Astrocyte of the spinal cord (primary cell): ENCODE data around the gene PTGS1.
"Not testable (repeated sequence)": the region's sequence is repeated elsewhere in the genome, so short reads cannot be mapped to it uniquely, and the experiment has no call there.

Source experiments
- DNase-seq: peaks from one replicate; pipeline ENCODE4 v3.0.0; 2011; ENCODE audit warnings: low read depth, low spot score
- H3K4me3 ChIP-seq: 2 replicates; pipeline ENCODE4 v1.5.1; 2011; ENCODE audit warnings: low read depth, mild to moderate bottlenecking, low read length, moderate library complexity
- in situ Hi-C: cut with HindIII; loops from 2 replicates; pipeline ENCODE4 v1.10.0; 2017; ENCODE audit warnings: low sequenced_read_pairs
- TF ChIP-seq, protein P1 (sequence below): IDR thresholded peaks from 2 replicates; pipeline ENCODE4 v1.5.1; 2012; ENCODE audit warnings: low read depth, mild to moderate bottlenecking, low read length, inconsistent platforms

PTGS1 gene

DNA sequence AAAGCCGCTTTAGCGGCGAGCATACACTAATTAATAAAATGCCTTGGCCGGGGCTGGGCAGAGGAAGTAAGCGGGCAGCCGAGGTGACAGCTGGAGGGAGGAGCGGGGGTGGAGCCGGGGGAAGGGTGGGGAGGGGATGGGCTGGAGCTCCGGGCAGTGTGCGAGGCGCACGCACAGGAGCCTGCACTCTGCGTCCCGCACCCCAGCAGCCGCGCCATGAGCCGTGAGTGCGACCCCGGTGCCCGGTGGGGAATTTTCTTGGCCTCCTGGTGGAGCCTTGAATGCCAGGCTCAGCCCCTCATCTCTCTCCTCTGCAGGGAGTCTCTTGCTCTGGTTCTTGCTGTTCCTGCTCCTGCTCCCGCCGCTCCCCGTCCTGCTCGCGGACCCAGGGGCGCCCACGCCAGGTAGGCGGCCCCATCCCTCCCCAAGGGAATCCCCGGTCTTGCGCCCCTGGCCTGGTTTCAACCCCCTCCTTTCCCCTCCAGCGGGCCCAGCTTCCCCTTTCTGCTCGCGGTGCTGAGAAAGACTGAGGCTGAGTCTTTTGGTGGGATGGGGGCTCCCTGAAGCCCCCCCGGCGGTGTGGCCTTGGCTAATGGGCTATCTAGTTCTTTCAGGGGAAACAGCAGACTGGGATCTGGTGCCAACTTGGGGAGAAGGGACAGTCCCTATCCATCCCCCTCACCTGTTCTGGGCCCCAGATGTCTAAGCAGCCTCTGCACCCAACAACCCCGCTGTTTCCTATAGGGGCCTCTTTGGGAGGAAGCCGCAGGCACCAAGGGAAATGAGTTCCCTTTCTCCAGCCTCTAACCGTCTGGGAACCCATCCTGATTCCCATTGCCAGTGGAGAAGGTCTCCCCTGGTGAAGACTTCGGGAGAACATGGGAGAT lies at the start of gene PTGS1:
TSS of gene PTGS1 (plus strand) at position 156 of the 887 bp plus-strand sequence. CDS start at position 217, 61 bp downstream.
- TF ChIP-seq, protein P1, sequence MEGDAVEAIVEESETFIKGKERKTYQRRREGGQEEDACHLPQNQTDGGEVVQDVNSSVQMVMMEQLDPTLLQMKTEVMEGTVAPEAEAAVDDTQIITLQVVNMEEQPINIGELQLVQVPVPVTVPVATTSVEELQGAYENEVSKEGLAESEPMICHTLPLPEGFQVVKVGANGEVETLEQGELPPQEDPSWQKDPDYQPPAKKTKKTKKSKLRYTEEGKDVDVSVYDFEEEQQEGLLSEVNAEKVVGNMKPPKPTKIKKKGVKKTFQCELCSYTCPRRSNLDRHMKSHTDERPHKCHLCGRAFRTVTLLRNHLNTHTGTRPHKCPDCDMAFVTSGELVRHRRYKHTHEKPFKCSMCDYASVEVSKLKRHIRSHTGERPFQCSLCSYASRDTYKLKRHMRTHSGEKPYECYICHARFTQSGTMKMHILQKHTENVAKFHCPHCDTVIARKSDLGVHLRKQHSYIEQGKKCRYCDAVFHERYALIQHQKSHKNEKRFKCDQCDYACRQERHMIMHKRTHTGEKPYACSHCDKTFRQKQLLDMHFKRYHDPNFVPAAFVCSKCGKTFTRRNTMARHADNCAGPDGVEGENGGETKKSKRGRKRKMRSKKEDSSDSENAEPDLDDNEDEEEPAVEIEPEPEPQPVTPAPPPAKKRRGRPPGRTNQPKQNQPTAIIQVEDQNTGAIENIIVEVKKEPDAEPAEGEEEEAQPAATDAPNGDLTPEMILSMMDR: no peak
- in situ Hi-C loops: no loop called here
- no peak within 1 kb of the TSS for H3K4me3 ChIP-seq
- DNase-seq: no peak

DNA sequence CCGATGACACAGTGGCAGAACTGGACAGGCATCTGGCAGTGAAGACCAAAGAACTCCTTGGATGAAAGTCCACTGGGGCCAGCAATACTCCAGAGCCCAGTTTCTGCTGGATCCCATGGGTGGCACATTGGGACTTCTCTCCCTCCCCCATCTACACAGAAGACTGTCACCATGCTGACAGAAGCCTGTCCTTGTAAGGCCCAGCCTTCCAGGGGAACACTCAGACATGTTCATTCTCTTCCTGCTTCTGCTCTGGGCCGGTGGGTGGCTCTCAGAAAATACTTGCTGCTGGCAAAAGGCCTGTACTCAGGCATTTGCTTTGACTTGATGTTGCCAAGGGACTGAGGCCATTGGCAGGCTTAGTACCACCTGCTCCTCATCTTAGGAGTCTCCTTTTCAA lies 48.3 kb upstream of the PTGS1 start:
- TF ChIP-seq, protein P1: no peak
- in situ Hi-C loops: no loop called here
- DNase-seq: no peak
- no peak overlapping the region for H3K4me3 ChIP-seq

DNA sequence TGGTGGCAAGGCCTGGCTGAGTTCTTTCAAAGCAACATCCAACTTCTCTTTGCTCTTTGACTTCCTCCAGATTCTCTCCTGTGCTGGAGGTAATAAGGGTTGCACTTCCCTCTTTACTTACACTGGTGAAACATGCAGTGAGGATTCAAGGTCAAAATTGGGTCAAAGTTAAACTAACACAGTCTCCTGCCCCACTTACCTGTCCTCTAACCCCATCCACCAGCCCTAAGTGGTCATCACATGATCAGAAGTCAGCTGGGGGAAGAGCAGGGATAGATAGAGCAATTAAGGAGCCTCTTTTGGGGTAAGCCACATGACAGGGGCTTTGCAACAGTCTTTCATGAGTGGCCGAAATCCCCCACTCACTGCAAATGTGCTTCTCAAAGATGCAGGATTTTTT lies 46.2 kb upstream of the PTGS1 start:
- in situ Hi-C loops: not testable (repeated sequence)

DNA sequence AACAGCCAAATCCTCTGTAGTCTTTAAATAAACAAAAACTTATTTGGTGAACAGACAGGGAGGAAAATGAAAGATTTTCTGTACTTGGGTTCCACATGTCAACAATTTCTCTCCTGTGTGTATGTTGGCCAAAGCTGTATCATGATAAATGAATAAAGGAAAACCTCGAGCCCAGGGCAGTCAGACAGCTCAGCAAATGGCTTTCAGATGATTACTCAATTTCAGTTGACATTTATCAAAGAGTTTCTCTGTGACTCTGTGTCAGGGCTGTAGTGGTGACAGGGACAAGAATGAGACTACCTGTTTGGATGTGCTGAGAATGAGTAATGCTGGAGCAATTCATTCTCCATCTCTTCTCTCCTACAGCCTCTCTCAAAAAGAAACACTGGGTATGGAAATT lies 45.7 kb upstream of the PTGS1 start:
- no peak overlapping the region for H3K4me3 ChIP-seq
- TF ChIP-seq, protein P1: no peak
- peak; percentile 5 for DNase-seq
- in situ Hi-C loops: no loop called here

More for the DNA sequence above, 46.2 kb upstream of the PTGS1 start:
- DNase-seq, H3K4me3 ChIP-seq: not testable (repeated sequence)

DNA sequence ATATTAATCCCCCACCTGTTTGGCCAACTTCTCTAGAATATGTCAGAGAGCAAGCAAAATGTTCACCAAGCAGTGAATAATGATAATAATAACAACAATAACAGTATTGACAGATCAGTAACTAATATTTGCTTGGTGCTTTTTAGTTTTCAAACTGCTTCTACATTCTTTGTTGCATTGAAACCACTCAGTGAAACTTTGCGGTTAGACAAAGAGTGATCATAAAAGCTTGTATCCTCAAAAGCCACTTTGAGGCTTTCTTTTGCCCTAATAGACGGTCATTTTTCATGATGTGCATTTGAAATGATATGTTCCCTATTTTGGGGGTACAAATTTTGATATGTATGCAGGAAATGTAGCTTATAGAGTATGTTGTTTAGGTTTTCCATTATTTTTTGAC lies 43.6 kb upstream of the PTGS1 start:
- DNase-seq: no peak
- no peak overlapping the region for H3K4me3 ChIP-seq
- in situ Hi-C loops: no loop called here
- TF ChIP-seq, protein P1: no peak

DNA sequence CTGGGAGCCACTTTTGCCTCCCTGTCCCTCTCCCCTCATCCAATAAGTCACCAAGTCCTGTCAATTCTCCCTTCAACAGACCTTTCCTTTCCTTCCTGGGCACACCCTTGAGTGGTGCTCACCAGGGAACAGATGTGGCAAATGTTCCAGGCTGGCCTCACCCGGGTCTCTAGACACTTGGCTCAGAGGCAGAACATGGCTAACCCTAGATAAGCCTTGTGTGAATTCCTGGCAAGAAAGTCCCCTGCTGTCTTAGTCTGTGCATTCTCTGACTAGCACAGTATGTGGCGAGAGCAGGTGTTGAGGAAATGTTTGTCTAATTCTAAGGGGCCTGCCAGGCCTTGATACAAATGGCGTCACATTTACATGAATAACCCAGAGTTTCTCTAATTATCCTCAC lies 41.2 kb upstream of the PTGS1 start:
- DNase-seq: no peak
- H3K4me3 ChIP-seq: no peak overlapping the region
- TF ChIP-seq, protein P1: no peak
- in situ Hi-C loops: no loop called here

DNA sequence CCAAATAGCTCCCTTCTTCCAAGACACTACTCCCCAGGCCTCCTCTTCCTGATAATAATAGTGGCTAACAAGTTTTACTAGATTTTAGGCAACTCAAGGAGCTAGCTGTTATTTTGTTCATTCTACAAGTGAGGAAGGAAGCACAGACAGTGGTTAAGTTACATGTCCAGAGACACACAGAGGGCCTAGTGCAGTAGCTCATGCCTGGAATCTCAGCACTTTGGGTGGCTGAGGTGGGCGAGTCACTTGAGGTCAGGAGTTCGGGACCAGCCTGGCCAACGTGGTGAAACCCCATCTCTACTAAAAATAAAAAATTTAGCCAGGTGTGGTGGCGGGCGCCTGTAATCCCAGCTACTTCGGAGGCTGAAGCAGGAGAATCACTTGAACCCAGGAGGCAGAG lies 40.4 kb upstream of the PTGS1 start:
- DNase-seq, in situ Hi-C loops, H3K4me3 ChIP-seq: not testable (repeated sequence)

DNA sequence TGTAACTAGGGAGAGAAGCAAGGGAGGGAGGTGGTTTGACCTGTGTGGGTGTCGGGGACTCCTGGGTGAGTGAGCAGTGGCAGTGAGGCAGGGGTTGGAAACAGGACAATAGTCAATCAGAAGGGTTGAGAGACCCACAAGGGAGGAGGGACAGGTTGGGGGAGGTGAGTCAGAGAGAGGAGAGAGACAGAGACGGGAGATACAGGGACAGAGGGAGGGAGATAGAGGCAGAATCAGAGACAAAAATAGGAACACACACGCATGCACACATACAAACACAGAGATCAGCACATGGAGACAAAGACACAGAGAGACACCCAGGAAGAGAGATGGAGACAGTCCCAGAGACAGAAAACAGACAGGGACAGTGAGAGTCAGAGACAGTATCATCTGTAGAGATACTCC lies 39.3 kb upstream of the PTGS1 start:
- in situ Hi-C loops: no loop called here
- no peak for DNase-seq
- TF ChIP-seq, protein P1: no peak

More for the DNA sequence above, 39.3 kb upstream of the PTGS1 start:
- no peak overlapping the region for H3K4me3 ChIP-seq
